Measurements from ENCODE around the gene CCNI2. TPM values are rescaled to one million over a fixed set of nuclear protein-coding genes. Genes with fewer than 3 reads are reported as not detected.
"Not testable (repeated sequence)": the region's sequence is repeated elsewhere in the genome, so short reads cannot be mapped to it uniquely, and the experiment has no call there.

CCNI2 gene
- total RNA-seq, 1 donor from 2014 or later = 0.36 TPM

DNA sequence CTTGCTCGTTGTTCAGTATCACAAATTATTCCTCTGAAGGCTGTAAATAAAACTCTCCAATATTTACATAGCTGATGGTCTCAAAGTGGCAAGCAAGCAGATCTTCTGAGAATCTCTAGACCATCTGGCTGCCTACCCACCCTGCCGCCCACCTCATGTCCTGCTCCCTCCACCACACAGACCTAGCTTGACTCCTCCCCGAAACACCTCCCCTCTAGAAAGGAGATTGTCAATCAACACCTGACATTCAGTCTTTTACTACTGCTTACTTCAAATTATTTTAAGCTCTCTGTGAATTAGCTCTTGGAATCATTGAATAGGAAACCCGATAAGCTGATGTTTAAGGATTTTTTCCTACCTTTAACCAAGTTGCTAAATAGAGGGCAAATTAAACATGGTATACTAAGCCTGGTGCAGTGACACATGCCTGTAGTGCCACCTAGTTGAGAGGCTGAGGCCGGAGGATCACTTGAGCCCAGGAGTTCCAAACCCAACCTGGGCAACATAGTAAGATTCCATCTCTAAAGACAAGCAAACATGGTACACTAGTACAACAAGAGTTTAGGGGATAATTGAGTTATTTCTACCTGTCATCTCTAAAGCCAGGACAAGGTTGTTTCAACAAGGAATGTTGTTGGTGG is 54.9 kb downstream of the CCNI2 start:
- no peak for ATAC-seq
- no peak for DNase-seq (ENCODE audit: low spot score)
- intact Hi-C loops (cut with DNase I) = no loop called here

DNA sequence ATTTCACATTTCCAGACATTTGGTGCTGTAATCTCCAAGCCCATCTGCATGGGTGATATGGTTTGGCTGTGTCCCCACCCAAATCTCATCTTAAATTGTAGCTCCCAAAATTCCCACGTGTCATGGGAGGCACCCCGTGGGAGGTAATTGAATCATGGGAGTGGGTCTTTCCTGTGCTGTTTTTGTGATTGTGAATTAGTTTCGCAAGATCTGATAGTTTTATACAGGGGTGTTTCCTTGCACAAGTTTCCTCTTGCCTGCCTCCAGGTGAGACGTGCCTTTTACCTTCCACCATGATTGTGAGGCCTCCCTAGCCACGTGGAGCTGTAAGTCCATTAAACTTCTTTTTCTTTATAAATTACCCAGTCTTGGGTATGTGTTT is 55.5 kb downstream of the CCNI2 start:
- intact Hi-C loops (cut with DNase I); ATAC-seq; DNase-seq (ENCODE audit: low spot score): not testable (repeated sequence)

Other genes with a start within 250 kb of the CCNI2 start
- gene IL5, start 203.9 kb upstream of the CCNI2 start, total RNA-seq = not detected
- gene RAD50, start 190.4 kb upstream of the CCNI2 start, total RNA-seq = 31.5 TPM
- not detected for gene IL13, start 89.3 kb upstream of the CCNI2 start, total RNA-seq
- gene IL4, start 73.4 kb upstream of the CCNI2 start, total RNA-seq = not detected
- gene KIF3A, start 9.9 kb upstream of the CCNI2 start, total RNA-seq = 20.7 TPM
- gene SEPTIN8, start 29.8 kb downstream of the CCNI2 start, total RNA-seq = 59.3 TPM
- gene SOWAHA, start 65.9 kb downstream of the CCNI2 start, total RNA-seq = 2.5 TPM
- gene SHROOM1, start 83.2 kb downstream of the CCNI2 start, total RNA-seq = 33.3 TPM
- gene GDF9, start 119.0 kb downstream of the CCNI2 start, total RNA-seq = 0.40 TPM
- gene UQCRQ, start 119.2 kb downstream of the CCNI2 start, total RNA-seq = 187 TPM
- 2.9 TPM for gene LEAP2, start 126.2 kb downstream of the CCNI2 start, total RNA-seq
- gene AFF4, start 216.2 kb downstream of the CCNI2 start, total RNA-seq = 88.6 TPM

Data from sciatic nerve (tissue), 2 donors.